H9 (cell line): ENCODE data around the gene FANK1. TPM values are rescaled to one million over a fixed set of nuclear protein-coding genes. Genes with fewer than 3 reads are reported as not detected.
"Not testable (repeated sequence)": the region's sequence is repeated elsewhere in the genome, so short reads cannot be mapped to it uniquely, and the experiment has no call there.

Experiments
- DNase-seq: peaks from one replicate; pipeline ENCODE4 v3.0.0-alpha.2; 2017
- H2AFZ ChIP-seq: one replicate; pipeline ENCODE4 v1.6.1; 2013; ENCODE audit warnings: mild to moderate bottlenecking, low read length, control low read depth, moderate library complexity
- H2AK5ac ChIP-seq: 2 replicates; pipeline ENCODE4 v1.6.1; 2013; ENCODE audit warnings: low read length, control low read depth, mixed read lengths; ENCODE audit not compliant: insufficient read length
- H2BK120ac ChIP-seq: one replicate; pipeline ENCODE4 v1.6.1; 2013; ENCODE audit warnings: low read depth, mild to moderate bottlenecking, low read length, control low read depth, inconsistent platforms; ENCODE audit not compliant: poor library complexity, severe bottlenecking
- H2BK12ac ChIP-seq: 2 replicates; pipeline ENCODE4 v1.6.1; 2013; ENCODE audit warnings: low read length, control low read depth, mixed read lengths, low read depth; ENCODE audit not compliant: insufficient read length
- H2BK15ac ChIP-seq: 2 replicates; pipeline ENCODE4 v1.6.1; 2013; ENCODE audit warnings: low read depth, low read length, control low read depth
- H2BK20ac ChIP-seq: one replicate; pipeline ENCODE4 v1.6.1; 2013; ENCODE audit warnings: low read depth, mild to moderate bottlenecking, low read length, control low read depth, inconsistent platforms; ENCODE audit not compliant: poor library complexity, severe bottlenecking
- H2BK5ac ChIP-seq: 2 replicates; pipeline ENCODE4 v1.6.1; 2013; ENCODE audit warnings: low read length, control low read depth, mixed read lengths; ENCODE audit not compliant: insufficient read length
- H3K14ac ChIP-seq: 2 replicates; pipeline ENCODE4 v1.6.1; 2013; ENCODE audit warnings: low read length, control low read depth; ENCODE audit not compliant: insufficient read depth
- H3K18ac ChIP-seq: 2 replicates; pipeline ENCODE4 v1.6.1; 2013; ENCODE audit warnings: low read depth, mild to moderate bottlenecking, mixed read lengths, low read length, control low read depth; ENCODE audit not compliant: insufficient read length
- H3K23ac ChIP-seq: 2 replicates; pipeline ENCODE4 v1.6.1; 2013; ENCODE audit warnings: low read length, control low read depth, mixed read lengths, low read depth; ENCODE audit not compliant: insufficient read length
- H3K23me2 ChIP-seq: 2 replicates; pipeline ENCODE4 v1.6.1; 2013; ENCODE audit warnings: low read depth, mild to moderate bottlenecking, mixed read lengths, low read length, control low read depth; ENCODE audit not compliant: insufficient read length, poor library complexity, severe bottlenecking
- H3K27ac ChIP-seq: 2 replicates; pipeline ENCODE4 v1.5.1; 2013; ENCODE audit warnings: low read length, control low read depth, mixed read lengths, low read depth; ENCODE audit not compliant: insufficient read length
- H3K27me3 ChIP-seq: 2 replicates; pipeline ENCODE4 v1.6.1; 2013; ENCODE audit warnings: low read length, control low read depth, inconsistent platforms; ENCODE audit not compliant: insufficient read depth
- H3K4ac ChIP-seq: 2 replicates; pipeline ENCODE4 v1.6.1; 2013; ENCODE audit warnings: low read depth, mild to moderate bottlenecking, control low read depth, inconsistent platforms, low read length, moderate library complexity
- H3K4me1 ChIP-seq: 2 replicates; pipeline ENCODE4 v1.6.1; 2013; ENCODE audit warnings: low read length, control low read depth, inconsistent platforms; ENCODE audit not compliant: insufficient read depth
- H3K4me2 ChIP-seq: 2 replicates; pipeline ENCODE4 v1.6.1; 2013; ENCODE audit warnings: low read length, control low read depth, mixed read lengths; ENCODE audit not compliant: insufficient read length, insufficient read depth
- H3K56ac ChIP-seq: 2 replicates; pipeline ENCODE4 v1.6.1; 2013; ENCODE audit warnings: low read depth, mild to moderate bottlenecking, mixed read lengths, low read length, control low read depth; ENCODE audit not compliant: insufficient read length
- H3K79me1 ChIP-seq: 2 replicates; pipeline ENCODE4 v1.6.1; 2013; ENCODE audit warnings: low read depth, mild to moderate bottlenecking, moderate library complexity, low read length, control low read depth, inconsistent platforms; ENCODE audit not compliant: insufficient read depth, poor library complexity, severe bottlenecking
- H3K79me2 ChIP-seq: 2 replicates; pipeline ENCODE4 v1.6.1; 2013; ENCODE audit warnings: low read length, control low read depth, inconsistent platforms; ENCODE audit not compliant: insufficient read depth
- H3K9ac ChIP-seq: 2 replicates; pipeline ENCODE4 v1.6.1; 2013; ENCODE audit warnings: low read length, control low read depth, mixed read lengths; ENCODE audit not compliant: insufficient read length; ENCODE audit errors: extremely low read depth
- H3K9me3 ChIP-seq: one replicate; pipeline ENCODE4 v1.6.1; 2013; ENCODE audit warnings: low read depth, low read length, inconsistent platforms; ENCODE audit not compliant: control insufficient read depth
- H3T11ph ChIP-seq: one replicate; pipeline ENCODE4 v1.6.1; 2013; ENCODE audit warnings: mild to moderate bottlenecking, low read length, control low read depth, inconsistent platforms
- H4K20me1 ChIP-seq: one replicate; pipeline ENCODE4 v1.6.1; 2013; ENCODE audit not compliant: control insufficient read depth, insufficient read length, insufficient read depth
- H4K5ac ChIP-seq: 2 replicates; pipeline ENCODE4 v1.6.1; 2013; ENCODE audit warnings: low read depth, mild to moderate bottlenecking, mixed read lengths, low read length, control low read depth; ENCODE audit not compliant: insufficient read length
- H4K8ac ChIP-seq: replicated peaks from 2 replicates; pipeline ENCODE4 v1.6.1; 2013; ENCODE audit warnings: low read length, control low read depth, mixed read lengths, low read depth; ENCODE audit not compliant: insufficient read length
- H4K91ac ChIP-seq: 2 replicates; pipeline ENCODE4 v1.6.1; 2013; ENCODE audit warnings: low read depth, mild to moderate bottlenecking, moderate library complexity, mixed read lengths, low read length, control low read depth; ENCODE audit not compliant: insufficient read length
- H3K27ac Mint-ChIP-seq, 3 experiments: 2 replicates in 2 of 3; 3 replicates in 1 of 3; pipeline ENCODE4 v1.8.0; 2020 to 2021; ENCODE audit warnings: mixed read lengths in 3 of 3, mild to moderate bottlenecking in 1 of 3, moderate library complexity in 1 of 3
- H3K27me3 Mint-ChIP-seq: 2 replicates; pipeline ENCODE4 v1.8.0; 2021; ENCODE audit warnings: low read depth, mild to moderate bottlenecking, moderate library complexity, mixed read lengths
- H3K36me3 Mint-ChIP-seq, 3 experiments: 2 replicates in 2 of 3; 3 replicates in 1 of 3; pipeline ENCODE4 v1.8.0; 2020 to 2021; ENCODE audit warnings: low read depth in 3 of 3, mixed read lengths in 3 of 3; ENCODE audit not compliant: insufficient read depth in 1 of 3
- H3K4me1 Mint-ChIP-seq, 2 experiments: 2 replicates each; pipeline ENCODE4 v1.8.0; 2020; ENCODE audit warnings: mixed read lengths in 2 of 2
- H3K4me3 Mint-ChIP-seq, 2 experiments: 2 replicates in 1 of 2; 3 replicates in 1 of 2; pipeline ENCODE4 v1.8.0; 2020 to 2021; ENCODE audit warnings: mild to moderate bottlenecking in 2 of 2, mixed read lengths in 2 of 2, moderate library complexity in 1 of 2
- H3K9me3 Mint-ChIP-seq, 2 experiments: 2 replicates in 1 of 2; 3 replicates in 1 of 2; pipeline ENCODE4 v1.8.0; 2020; ENCODE audit warnings: mild to moderate bottlenecking in 2 of 2, mixed read lengths in 2 of 2, moderate library complexity in 1 of 2
- WGBS: extraction: QIAGEN DNeasy Blood & Tissue Kit; methylation state at CpG from one replicate; pipeline ENCODE4 v1.1.7; 2013; ENCODE audit warnings: missing lambda C conversion rate, low lambda C conversion rate, mixed read lengths; ENCODE audit not compliant: insufficient read length; ENCODE audit errors: extremely low coverage; 5-methylcytosine and 5-hydroxymethylcytosine counted together
- total RNA-seq: library from RNA; stranded (reverse); gene quantifications from 2 replicates; pipeline ENCODE4 v1.2.1, GENCODE V29; 2021

Gene FANK1
- total RNA-seq, 1 experiment from 2014 or later, result 0.68 TPM

GRCh38 chr10:125895130-125896087 is 955 bp upstream of the FANK1 start:
- H4K5ac ChIP-seq, H2AFZ ChIP-seq, H3K27me3 ChIP-seq, H2BK5ac ChIP-seq, H3K4ac ChIP-seq, H2BK120ac ChIP-seq, H3K56ac ChIP-seq, H4K8ac ChIP-seq, H3K27ac ChIP-seq, H3K4me1 ChIP-seq, H3T11ph ChIP-seq, H3K9me3 ChIP-seq, H2BK15ac ChIP-seq, H2BK20ac ChIP-seq, H3K79me2 ChIP-seq, H3K36me3 Mint-ChIP-seq, H4K91ac ChIP-seq, H2BK12ac ChIP-seq, H3K79me1 ChIP-seq, H2AK5ac ChIP-seq, H3K23ac ChIP-seq, H4K20me1 ChIP-seq, H3K14ac ChIP-seq, H3K23me2 ChIP-seq, H3K18ac ChIP-seq: not testable (repeated sequence)
- H3K27ac Mint-ChIP-seq, result peak overlapping the region; percentile 1 to 94 (median 56); a peak in 3 of 7 replicates
- Histone ChIP-seq H3K9ac (peak overlapping the region; percentile 10), H3K4me2 (peak overlapping the region; percentile 49)
- H3K4me3 Mint-ChIP-seq, result peak overlapping the region; percentile 69 to 88
- peak; percentile 70 for DNase-seq
- peaks cover 30 to 33% of the 10 kb centered on the region in 2 experiments for H3K4me1 Mint-ChIP-seq
- peaks cover 8 to 14% of the 10 kb centered on the region in 2 experiments for H3K9me3 Mint-ChIP-seq
- no CpG with 5 or more reads among the region's 50 CpGs for WGBS
- peaks cover 15% of the 10 kb centered on the region for H3K27me3 Mint-ChIP-seq

DNA sequence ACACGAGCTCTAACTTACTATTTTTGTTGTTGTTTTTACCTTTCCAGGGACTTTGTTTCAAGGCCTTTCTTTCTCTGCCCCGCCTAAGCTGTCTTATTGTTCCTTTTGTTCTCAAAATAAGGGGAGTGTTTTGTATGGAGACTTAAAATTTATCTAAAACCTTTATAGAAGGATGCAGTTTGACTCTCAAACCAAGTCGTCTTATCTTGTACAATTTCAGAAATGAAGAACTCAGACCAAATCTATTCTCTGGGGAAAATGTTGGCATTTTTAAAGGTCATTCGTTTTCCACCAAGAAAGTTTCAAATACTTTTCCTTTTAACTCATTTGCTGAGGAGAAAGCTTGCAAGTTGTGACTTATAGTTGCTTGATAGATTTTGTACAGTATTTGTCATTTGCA is 953 bp downstream of the FANK1 start:
- WGBS, result no CpG with 5 or more reads among the region's 4 CpGs
- not testable (repeated sequence) for H4K5ac ChIP-seq, H2AK5ac ChIP-seq, H3K23me2 ChIP-seq, H2AFZ ChIP-seq, H4K20me1 ChIP-seq, H4K91ac ChIP-seq, H3K27ac ChIP-seq, H3K14ac ChIP-seq, H3K23ac ChIP-seq, H3K4ac ChIP-seq, DNase-seq, H3K9me3 ChIP-seq, H3K36me3 Mint-ChIP-seq, H3K79me2 ChIP-seq, H3K18ac ChIP-seq, H2BK120ac ChIP-seq, H3K79me1 ChIP-seq, H4K8ac ChIP-seq, H3K27ac Mint-ChIP-seq, H3K9ac ChIP-seq, H3K4me1 ChIP-seq, H3T11ph ChIP-seq, H2BK5ac ChIP-seq, H3K56ac ChIP-seq, H2BK15ac ChIP-seq, H3K27me3 ChIP-seq, H2BK20ac ChIP-seq, H3K4me2 ChIP-seq, H2BK12ac ChIP-seq
- peaks cover 15% of the 10 kb centered on the region for H3K27me3 Mint-ChIP-seq
- peaks cover 40 to 42% of the 10 kb centered on the region in 2 experiments for H3K4me1 Mint-ChIP-seq
- H3K9me3 Mint-ChIP-seq, result peaks cover 9 to 14% of the 10 kb centered on the region in 2 experiments
- H3K4me3 Mint-ChIP-seq, result peak overlapping the region; percentile 85 to 91
